NCI-H2227 treated with DMSO at 0.1 percent for 48 hours (cell line): ENCODE measurements around the gene ENTPD3.
A peak's percentile ranks its signal among the peaks of the same experiment; 100 is the strongest.
"Not testable (repeated sequence)": the region's sequence is repeated elsewhere in the genome, so short reads cannot be mapped to it uniquely, and the experiment has no call there.

Experiments used
- DNase-seq: peaks from one replicate; lab custom pipeline; 2025; lab: John Stamatoyannopoulos, UW

The ENTPD3 gene

DNA sequence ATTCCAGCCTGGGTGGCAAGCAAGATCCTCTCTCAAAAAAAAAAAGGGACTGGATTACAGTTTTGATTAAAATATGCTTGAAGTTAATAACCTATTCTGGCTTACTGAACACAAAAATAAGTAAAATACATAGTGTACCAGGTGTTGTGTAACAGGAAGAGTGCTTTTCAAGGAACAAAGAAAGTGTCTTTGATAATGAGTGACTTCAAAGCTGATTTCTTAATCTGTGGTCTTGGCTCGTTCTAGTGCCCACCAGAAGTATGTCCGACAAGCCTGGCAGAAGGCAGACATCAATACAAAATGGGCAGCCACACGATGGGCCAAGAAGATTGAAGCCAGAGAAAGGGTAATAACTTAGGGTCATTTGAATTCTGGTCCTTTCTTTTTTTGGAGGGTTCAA lies 74.2 kb downstream of the ENTPD3 start:
- no peak for DNase-seq

DNA sequence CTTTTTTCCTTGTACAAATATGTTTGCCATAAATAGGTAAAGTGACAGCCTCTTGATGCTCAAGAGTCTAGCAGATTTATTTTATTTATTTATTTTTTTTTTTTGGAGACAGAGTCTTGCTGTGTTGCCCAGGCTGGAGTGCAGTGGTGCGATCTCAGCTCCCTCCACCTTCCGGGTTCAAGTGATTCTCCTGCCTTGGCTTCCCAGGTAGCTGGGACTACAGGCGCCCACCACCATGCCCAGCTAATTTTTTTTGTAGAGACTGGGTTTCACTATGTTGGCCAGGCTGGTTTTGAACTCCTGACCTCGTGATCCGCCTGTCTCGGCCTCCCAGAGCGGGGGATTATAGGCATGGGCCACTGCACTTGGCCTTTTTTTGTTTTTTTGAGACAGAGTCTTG lies 75.9 kb downstream of the ENTPD3 start:
- not testable (repeated sequence) for DNase-seq

DNA sequence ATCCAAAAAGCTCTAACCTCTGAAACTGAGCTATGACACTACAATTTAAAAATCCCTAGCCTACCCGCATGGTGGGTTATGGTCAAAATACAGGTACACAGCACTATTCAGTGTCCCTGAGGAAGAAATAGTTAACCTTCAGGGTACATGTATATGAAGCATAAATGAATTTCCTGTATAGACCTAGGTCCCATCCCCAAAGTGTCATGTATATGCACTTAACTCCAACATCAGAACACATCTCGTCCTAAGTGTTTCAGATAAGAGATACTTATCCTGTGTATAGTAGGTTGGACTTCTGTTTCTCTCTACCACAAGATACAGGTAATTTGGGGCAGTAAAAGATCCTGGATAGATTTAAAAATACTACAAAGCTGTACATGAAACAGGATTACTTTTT lies 76.6 kb downstream of the ENTPD3 start:
- no peak for DNase-seq

GRCh38 chr3:40464339-40465110 lies 77.5 kb downstream of the ENTPD3 start:
- no peak for DNase-seq

GRCh38 chr3:40465111-40465407 lies 78.1 kb downstream of the ENTPD3 start:
- DNase-seq = no peak

- no peak for DNase-seq
These were observed 78.5 kb downstream of the ENTPD3 start for GRCh38 chr3:40465456-40465855.

DNA sequence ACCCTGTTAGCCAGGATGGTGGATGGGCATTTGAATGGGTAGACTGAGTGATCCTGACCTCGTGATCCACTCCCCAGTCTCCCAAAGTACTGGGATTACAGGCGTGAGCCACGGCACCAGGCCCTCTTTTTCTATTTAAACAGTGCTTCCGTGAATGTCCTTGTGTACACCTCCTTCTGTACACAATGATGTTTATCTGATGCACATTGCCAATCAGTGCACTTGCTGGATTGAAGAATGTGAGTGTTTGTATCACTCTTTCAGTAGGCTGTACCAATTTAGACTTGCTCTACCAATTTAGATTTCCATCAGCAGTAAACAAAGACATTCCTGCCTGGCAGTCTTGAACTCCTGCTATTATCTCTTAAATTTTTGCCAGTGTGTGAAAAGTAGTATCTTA lies 81.0 kb downstream of the ENTPD3 start:
- DNase-seq = no peak

DNA sequence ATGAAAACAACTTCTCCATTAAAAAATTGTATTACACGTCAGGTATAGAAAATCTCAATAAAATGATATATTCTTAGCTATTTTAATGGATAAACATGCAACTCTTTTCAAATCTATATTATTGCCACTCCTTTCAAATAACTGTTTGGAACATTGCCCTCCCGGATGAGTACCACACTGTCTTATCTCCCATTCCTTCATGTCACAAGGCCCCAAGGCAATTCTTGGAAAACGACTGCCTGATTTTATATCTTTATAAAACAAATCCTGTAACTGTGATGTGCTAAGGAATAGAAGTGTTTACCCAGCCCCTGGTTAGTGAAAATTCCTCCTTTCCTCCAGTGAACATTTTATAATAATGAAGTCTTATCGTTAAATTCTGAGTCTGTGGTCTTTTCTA lies 83.7 kb downstream of the ENTPD3 start:
- DNase-seq = no peak

- peak; percentile 42 for DNase-seq
These were observed 89.8 kb downstream of the ENTPD3 start, which contains the start of gene ZNF619 for GRCh38 chr3:40476478-40477470. Gene ZNF619 (plus strand): TSS chr3:40477122. CDS start chr3:40477980, 858 bp downstream.

GRCh38 chr3:40477666-40478065 lies 90.7 kb downstream of the ENTPD3 start:
- no peak for DNase-seq
